Right lobe of liver (tissue), 6 donors: ENCODE measurements around the gene STK32B. TPM values are rescaled to one million over a fixed set of nuclear protein-coding genes. Genes with fewer than 3 reads are reported as not detected.

ENCODE experiments used
- ATAC-seq, 4 donors: fragments of 200-7000 bp; cut with Tn5 transposase; one replicate each; pipeline ENCODE4 v1.9.1; 2020; ENCODE audit warnings: mild to moderate bottlenecking in 4 of 4, moderate library complexity in 4 of 4
- DNase-seq, 3 donors: peaks; one replicate each; pipeline ENCODE4 v3.0.0-alpha.2; 2020
- H3K27ac ChIP-seq, 3 donors: fragments of 200-600 bp; one replicate each; pipeline ENCODE4 v1.8.0; 2022
- H3K27me3 ChIP-seq, 2 donors: fragments of 200-600 bp; one replicate each; pipeline ENCODE4 v1.8.0; 2022
- H3K36me3 ChIP-seq, 4 donors: fragments of 200-600 bp; sonication (generic) in 1 of 4; one replicate each; pipeline versions ENCODE4 v1.5.1 to v1.8.0; 2017 to 2022; ENCODE audit warnings: control low read depth in 1 of 4
- H3K4me1 ChIP-seq, 4 donors: fragments of 200-600 bp; sonication (generic) in 1 of 4; one replicate each; pipeline versions ENCODE4 v1.5.1 to v1.8.0; 2017 to 2022; ENCODE audit warnings: control low read depth in 1 of 4
- H3K4me3 ChIP-seq, 3 donors: fragments of 200-600 bp; one replicate each; pipeline ENCODE4 v1.8.0; 2022
- H3K9me3 ChIP-seq, 4 donors: fragments of 200-600 bp; sonication (generic) in 1 of 4; one replicate each; pipeline versions ENCODE4 v1.5.1 to v1.8.0; 2017 to 2022; ENCODE audit warnings: control low read depth in 1 of 4
- CTCF ChIP-seq, 4 donors: fragments of 200-600 bp in 3 of 4; fragments of 450-650 bp in 1 of 4; IDR thresholded peaks; one replicate each; pipeline versions ENCODE4 v1.5.1 to v1.8.0; 2016 to 2022; ENCODE audit warnings: antibody characterized with exemption in 4 of 4, mild to moderate bottlenecking in 2 of 4
- POLR2A ChIP-seq: fragments of 450-650 bp; IDR thresholded peaks from one replicate; pipeline ENCODE4 v1.6.1; 2017; ENCODE audit warnings: antibody characterized with exemption, mild to moderate bottlenecking
- WGBS: methylation state at CpG from one replicate; pipeline ENCODE4 v1.1.6; 2018; ENCODE audit warnings: low coverage, low lambda C conversion rate; ENCODE audit not compliant: insufficient coverage; ENCODE audit errors: missing lambda C conversion rate; 5-methylcytosine and 5-hydroxymethylcytosine counted together
- intact Hi-C, 2 donors: fragments of 100-400 bp; cut with DNase I; formaldehyde crosslinking; loops; one replicate each; pipeline versions ENCODE4 v1.11.2 to v1.14.1; 2022
- total RNA-seq, 6 experiments: library from RNA; depleted of rRNA in 2 of 6; stranded (reverse); fragments of >200 nt in 2 of 6; fragmentation: NEBNext Ultra II Directional in 3 of 6; extraction: Animal tissue kit (Norgen Biotek cat#: 25700) in 3 of 6; gene quantifications; one replicate each; pipeline versions ENCODE4 v1.1.0 to v1.2.4, GENCODE V29; 2016 to 2023
- donor health status: DM: no; HTN: yes; CAD: no.
- donor health status: DM: no; HTN: no; CAD: no.
- donor health status: DM: no; HTN: no; CAD: no.
- donor health status: DM: no; HTN: yes; CAD: no.
- donor health status: DM: no; HTN: yes; CAD: no.

The STK32B gene
- total RNA-seq, 6 experiments from 2014 or later = 0.05 to 0.07 TPM; not detected in 4

- 63% methylated on average over 6 of the region's 6 CpGs for WGBS
- TF ChIP-seq CTCF (IDR thresholded peaks at IDR 0.05) (no peak), POLR2A (no peak)
- Histone ChIP-seq H3K27me3 (no peaks in the 10 kb centered on the region), H3K9me3 (no peaks in the 10 kb centered on the region), H3K4me1 (no peaks in the 10 kb centered on the region), H3K27ac (no peak overlapping the region), H3K36me3 (no peaks in the 10 kb centered on the region), H3K4me3 (no peak overlapping the region)
- DNase-seq (no peak), ATAC-seq (no peak)
- intact Hi-C loops = no loop called here
These were observed 289.7 kb downstream of the STK32B start for GRCh38 chr4:5340991-5341451.

GRCh38 chr4:5341526-5341925 is 290.2 kb downstream of the STK32B start:
- ATAC-seq = no peak
- Histone ChIP-seq H3K4me3 (no peak overlapping the region), H3K4me1 (no peaks in the 10 kb centered on the region), H3K36me3 (no peaks in the 10 kb centered on the region), H3K9me3 (no peaks in the 10 kb centered on the region), H3K27ac (no peak overlapping the region), H3K27me3 (no peaks in the 10 kb centered on the region)
- DNase-seq = no peak
- TF ChIP-seq POLR2A = no peak
- intact Hi-C loops = no loop called here
- WGBS = 52% methylated on average over 6 of the region's 6 CpGs

- intact Hi-C loops = no loop called here
- Histone ChIP-seq H3K36me3 (no peaks in the 10 kb centered on the region), H3K4me1 (no peaks in the 10 kb centered on the region), H3K4me3 (no peak overlapping the region), H3K9me3 (no peaks in the 10 kb centered on the region), H3K27ac (no peak overlapping the region), H3K27me3 (no peaks in the 10 kb centered on the region)
- ATAC-seq (no peak), DNase-seq (no peak)
- no peak for TF ChIP-seq POLR2A
- TF ChIP-seq CTCF (IDR thresholded peaks at IDR 0.05) = no peak
These were observed 304.6 kb downstream of the STK32B start for GRCh38 chr4:5355846-5356245.

- H3K36me3 ChIP-seq = no peaks in the 10 kb centered on the region
- H3K27me3 ChIP-seq = no peaks in the 10 kb centered on the region
- no peaks in the 10 kb centered on the region for H3K4me1 ChIP-seq
- 51% methylated on average over 5 of the region's 5 CpGs for WGBS
- TF ChIP-seq CTCF (IDR thresholded peaks at IDR 0.05) = no peak
- no peak for TF ChIP-seq POLR2A
- no peak for DNase-seq
- no peaks in the 10 kb centered on the region for H3K9me3 ChIP-seq
- intact Hi-C loops = no loop called here
- ATAC-seq = no peak
- no peak overlapping the region for H3K27ac ChIP-seq
- H3K4me3 ChIP-seq = no peak overlapping the region
These were observed 306.6 kb downstream of the STK32B start for GRCh38 chr4:5357870-5358269.

- Histone ChIP-seq H3K27me3 (no peaks in the 10 kb centered on the region), H3K4me1 (no peaks in the 10 kb centered on the region), H3K4me3 (no peak overlapping the region), H3K27ac (no peak overlapping the region), H3K36me3 (no peaks in the 10 kb centered on the region), H3K9me3 (no peaks in the 10 kb centered on the region)
- 66% methylated on average over 5 of the region's 5 CpGs for WGBS
- DNase-seq (no peak), ATAC-seq (no peak)
- no peak for TF ChIP-seq POLR2A
- TF ChIP-seq CTCF (IDR thresholded peaks at IDR 0.05) = no peak
- intact Hi-C loops = no loop called here
These were observed 310.7 kb downstream of the STK32B start for GRCh38 chr4:5361968-5362367.
